Fibroblast of skin of right quadriceps (primary cell): Measurements from ENCODE around the gene SLC2A1.
A peak's percentile ranks its signal among the peaks of the same experiment; 100 is the strongest.

Source experiments
- DNase-seq: peaks from one replicate; pipeline ENCODE4 v3.0.0-alpha.2; 2013

The SLC2A1 gene

DNA sequence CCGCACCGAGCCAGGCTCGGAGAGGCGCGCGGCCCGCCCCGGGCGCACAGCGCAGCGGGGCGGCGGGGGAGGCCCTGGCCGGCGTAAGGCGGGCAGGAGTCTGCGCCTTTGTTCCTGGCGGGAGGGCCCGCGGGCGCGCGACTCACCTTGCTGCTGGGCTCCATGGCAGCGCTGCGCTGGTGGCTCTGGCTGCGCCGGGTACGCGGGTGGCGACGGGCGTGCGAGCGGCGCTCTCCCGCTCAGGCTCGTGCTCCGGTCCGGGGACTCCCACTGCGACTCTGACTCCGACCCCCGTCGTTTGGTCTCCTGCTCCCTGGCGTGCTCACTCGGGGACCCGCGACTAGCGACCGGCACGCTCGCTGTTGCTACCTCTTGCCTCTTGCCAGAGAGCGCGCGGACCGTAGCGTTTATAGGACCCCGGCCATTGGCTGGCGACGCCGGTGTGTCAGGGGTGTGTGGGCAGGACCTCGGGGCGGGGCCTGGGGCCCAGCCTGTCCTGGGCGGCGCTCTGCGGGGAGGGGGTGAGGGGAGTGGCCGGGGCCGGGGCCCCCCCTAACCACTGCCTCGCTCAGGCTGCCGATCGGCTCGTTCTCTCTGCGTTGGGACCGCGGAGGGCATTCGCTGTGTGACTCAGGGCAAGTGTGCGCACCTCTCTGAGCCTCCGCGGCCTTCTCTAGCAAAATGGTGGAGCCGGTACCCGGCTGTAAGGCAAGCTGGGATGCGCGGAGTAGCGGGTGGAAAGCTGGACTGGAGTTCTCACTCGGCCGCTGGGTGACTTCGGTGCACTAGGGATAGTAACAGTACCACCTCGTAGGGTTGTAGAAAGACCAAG lies at the start of gene SLC2A1:
TSS of gene SLC2A1 (minus strand) at position 381 of the 832 bp plus-strand sequence. CDS start at position 164, 217 bp downstream.
- peak; percentile 94 for DNase-seq

DNA sequence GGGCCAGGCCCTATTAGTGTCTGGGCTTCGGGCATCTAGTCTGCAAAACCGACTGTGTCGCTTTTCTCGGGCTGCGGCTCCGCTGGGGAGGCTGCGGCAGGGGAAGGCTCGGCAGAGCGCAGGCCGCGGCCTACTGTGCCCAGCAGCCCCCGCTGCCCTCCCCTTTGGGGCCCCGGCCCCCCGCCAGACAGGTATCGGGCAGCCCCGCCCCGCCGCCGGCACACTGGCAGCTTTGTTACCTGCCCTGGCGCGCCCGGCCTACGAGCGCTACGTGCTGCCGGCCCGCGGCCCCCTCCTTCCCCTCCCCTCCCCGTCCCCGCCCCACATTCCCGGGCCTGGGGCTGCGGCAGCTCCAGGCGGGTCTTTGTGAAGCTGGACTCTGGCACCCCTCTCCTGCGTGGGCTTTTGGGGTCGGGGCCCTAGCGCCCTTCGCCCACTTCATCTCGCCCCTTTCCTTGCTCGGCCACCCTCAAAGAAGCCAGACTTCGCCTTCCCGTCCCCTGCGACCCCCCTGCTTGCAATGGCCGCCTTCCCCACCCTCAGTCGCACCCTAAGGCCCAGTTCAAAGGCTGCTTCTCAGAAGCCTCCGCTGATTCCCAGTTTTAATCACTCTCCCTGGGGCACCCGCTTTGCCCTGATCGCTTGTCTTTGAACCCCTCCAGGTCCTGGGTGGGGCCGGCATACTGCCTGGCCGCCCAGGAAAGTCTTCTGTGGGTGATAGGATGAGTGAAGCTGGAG lies 48.9 kb upstream of the SLC2A1 start:
- DNase-seq, result no peak

DNA sequence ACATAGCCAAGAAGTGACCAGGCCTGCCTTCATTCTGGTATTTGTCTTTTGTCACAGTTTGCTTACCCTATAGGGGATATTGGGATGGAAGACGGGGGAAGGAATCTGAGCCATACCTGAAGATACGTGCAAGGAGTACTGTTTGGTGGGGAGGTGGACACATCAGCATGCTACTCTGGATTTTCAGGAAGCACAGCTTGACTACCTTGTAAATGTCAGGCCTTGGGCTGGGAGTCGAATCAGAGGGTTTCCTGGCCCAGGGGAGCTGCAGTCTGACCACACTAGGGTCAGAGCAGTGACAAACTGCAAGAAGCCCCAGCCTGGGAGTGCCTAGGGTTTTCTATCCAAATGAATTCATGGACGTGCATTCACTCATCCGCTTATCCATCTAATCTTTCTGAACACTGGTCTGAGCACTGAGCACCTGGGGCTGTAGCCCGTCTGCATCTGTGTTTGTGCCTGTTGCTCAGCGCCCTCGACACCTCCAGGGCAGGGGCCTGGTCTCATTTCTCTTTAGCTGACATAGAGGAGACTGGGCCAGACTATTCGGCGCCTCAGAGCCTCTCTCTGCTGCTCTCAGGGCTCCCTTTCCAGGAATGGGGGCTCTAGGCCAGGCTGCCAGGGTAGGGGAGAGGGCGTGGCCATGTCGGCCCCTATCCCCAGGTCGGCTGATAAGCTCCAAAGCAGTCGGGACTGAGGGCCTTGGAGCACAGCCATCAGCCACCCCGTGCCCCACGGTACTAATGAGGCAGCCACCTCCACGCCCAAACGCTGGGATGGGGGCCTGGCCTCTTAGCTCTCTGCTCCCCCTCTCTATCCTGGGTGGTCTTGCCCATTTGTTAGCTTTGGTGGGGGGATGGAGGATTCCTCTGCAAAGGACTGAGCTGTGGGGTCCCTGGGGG lies 47.0 kb upstream of the SLC2A1 start:
- no peak for DNase-seq

DNA sequence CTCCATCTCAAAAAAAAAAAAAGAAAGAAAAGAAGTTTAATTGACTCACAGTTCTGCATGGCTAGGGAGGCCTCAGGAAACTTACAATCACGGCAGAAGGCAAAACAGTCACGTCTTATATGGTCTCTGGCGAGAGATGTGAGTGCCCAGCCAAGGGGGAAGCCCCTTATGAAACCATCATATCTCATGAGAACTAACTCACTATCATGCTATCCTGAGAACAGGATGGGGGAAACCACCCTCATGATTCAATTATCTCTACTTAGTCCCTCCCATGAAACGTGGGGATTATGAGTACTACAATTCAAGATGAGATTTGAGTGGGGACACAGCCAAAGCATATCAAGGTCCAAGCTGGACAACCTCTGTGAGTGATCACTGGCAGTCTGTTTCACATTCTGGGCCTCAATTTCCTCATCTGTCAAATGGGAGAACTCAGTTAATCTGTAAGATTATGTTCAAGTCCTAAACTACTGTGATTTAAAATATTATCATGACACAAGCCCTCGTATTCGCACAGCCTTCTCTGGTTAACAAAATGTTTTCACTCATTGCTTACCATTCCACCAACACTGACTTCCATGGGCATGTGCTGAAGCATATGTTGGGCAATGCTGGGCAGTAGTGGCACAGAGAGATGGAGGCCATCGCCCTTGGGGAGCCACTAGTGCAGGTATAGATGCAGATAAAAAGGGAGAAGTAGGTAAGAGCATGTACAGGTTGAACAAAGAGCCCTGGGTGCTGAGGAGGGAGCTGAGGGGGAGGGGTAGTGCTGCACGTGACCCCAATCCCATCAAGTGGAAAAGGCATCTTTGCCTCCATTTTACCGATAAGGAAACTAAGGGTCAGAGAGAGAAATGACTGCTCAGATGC lies 46.2 kb upstream of the SLC2A1 start:
- DNase-seq, result no peak

DNA sequence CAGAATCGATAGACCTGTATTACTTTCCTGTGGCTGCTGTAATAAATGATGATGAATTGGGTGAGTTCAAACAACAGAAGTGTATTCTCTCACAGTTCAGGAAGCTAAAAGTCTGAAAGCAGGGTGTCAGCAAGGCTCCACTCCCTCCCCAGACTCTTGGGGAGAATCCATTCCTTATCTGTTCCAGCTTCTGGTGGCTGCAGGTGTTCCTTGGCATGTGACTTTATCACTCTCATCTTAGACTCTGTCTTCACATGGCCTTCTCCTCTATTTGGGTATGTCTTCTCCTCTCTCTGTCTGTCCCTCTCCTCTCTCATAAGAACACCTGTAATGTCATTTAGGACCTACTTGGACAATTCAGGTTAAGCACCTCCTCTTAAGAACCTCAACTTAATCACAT lies 44.1 kb upstream of the SLC2A1 start:
- DNase-seq, result no peak

DNA sequence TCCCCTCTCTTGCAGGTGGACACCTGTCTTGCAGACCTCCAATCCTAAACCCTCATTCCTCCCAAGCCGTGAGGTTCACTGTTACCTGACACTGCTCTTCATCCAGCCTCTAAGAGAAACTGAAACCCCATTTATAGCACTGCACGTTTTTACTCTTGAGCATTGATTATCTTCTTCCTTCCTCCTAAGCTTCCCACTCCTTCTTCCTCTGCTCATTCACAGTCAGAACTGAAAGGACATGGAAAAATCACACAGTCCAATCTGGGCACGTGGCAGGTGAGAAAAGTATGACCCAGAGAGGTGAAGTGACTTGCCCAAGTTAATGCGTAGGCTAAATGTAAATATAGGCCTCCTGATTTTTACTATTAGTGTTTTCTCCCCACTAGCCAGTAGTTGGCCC lies 43.4 kb upstream of the SLC2A1 start:
- DNase-seq, result no peak

DNA sequence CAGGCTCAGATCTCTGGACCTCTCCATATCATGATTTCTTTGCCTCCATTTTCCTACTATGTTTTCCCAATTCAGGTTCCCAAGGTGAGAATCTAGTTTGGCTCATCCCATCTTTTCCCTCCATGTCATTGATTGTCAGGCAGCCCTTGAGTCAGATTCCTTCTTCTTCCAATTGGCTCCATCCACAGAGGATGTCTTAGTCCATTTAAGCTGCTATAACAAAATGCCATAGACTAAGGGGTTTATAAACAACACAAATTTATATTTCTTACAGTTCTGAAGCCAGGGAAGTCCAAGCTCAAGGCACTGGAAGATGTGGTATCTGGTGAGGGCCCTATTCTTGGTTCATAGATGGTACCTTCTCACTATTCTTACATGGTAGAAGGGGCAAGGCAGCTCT lies 42.8 kb upstream of the SLC2A1 start:
- DNase-seq, result no peak

DNA sequence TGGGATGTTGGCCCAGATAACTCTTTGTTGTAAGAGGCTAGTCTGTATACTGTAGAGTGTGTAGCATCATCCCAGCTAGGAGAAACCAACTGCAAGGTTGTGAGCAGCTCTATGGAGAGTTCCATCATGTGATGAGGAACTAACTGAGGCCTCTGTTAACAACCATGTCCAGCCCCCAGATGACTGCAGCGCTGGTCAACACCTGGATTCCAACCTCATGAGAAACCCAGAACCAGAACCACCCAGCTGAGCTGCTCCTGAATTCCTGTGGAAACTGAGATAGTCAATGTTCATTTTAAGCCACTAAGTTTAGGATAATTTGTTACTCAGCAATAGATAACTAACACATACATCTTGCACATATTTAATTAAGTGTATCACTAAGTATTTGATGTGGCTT lies 41.6 kb upstream of the SLC2A1 start:
- DNase-seq, result no peak

DNA sequence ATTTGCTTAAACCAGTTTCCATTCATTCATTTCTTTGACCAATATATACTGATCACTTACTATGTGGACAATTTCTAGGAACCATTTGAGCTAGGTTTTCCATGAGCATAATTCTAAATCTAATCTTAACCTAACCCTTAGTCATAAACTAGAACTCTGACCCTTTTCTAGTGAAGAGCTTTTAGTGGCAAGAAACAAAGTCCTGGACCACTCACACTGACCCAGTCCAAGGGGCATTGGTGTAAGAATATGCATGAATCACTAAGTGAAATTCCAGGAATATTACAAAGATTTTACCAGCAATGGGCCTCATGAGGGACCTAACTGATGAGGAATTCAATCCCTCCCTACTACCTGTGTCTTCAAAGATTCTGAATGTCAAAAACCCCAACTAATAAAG lies 40.6 kb upstream of the SLC2A1 start:
- DNase-seq, result peak; percentile 18

DNA sequence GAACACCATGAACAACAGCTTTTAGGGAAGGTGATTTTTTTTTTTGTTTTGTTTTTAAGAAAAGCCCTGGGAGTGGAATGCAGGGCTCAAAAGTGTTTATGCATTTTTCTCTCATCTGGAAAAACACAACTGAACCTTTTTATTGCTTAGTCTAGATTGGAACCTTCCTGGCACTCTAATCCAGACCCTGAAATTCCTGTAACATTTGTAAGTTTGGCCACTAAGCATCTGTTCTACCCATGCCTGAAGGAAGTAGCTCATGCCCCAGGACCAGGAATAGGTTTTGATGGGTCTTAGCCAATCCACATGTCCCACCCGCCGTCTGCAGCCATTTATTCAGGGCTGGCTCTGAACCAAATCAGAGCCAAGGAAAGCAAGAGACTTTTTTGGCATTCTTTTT lies 39.7 kb upstream of the SLC2A1 start:
- DNase-seq, result no peak

DNA sequence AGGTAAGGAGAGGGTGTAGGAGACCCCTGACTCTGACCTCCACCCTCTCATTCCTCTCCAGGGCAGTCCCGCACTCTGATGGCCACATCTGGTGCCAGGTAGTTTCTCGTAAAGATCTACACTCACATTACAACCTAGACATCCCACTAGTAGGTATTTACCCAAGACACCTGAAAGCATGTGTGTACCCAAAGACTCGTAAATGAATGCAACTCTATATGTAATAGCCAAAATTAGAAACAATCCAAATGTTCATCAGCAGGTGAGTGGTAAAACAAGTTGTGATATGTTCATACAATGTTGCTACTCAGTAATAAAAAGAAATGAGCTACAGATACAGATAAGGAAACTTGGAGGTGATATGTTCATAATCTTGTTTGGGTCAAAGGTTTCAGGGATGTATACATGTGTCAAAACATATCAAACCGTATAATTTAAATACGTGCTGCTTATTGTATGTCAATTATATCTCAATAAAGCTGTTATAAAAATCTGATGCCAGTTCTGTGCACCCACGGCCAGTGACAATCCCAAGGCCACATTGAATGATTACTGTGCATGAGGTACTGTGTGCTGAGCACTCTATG lies 37.8 kb upstream of the SLC2A1 start:
- DNase-seq, result no peak

DNA sequence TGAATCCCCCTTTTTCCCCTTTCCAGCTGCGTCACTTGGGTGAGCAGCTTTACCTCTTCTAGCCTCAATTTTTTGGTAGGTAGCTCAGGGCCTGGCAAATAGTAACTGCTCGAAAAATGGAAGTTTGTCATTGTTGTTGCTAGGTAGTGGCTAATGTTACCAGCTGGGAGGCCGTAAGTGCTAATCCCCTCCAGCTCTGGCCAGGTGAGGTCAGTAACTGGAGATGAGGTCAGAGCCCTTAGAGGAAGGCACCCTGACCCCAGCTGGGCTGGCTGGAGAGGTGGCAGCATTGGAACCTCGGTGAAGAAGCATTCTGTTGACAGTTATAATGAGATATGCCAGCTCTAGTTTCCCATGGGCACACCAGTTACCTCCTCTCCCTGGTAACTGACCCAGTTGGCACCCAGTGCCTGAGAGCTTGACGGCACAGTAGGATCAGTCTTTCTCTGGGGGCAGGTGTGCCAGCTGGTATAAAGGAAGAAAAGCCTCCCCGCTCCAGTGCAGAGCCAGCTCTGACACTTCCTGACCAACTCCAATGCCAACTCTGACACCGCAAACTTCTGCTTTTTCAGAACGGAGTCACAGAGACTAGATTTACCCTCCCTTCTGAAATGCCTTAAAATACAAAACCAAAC lies 35.0 kb upstream of the SLC2A1 start:
- no peak for DNase-seq

DNA sequence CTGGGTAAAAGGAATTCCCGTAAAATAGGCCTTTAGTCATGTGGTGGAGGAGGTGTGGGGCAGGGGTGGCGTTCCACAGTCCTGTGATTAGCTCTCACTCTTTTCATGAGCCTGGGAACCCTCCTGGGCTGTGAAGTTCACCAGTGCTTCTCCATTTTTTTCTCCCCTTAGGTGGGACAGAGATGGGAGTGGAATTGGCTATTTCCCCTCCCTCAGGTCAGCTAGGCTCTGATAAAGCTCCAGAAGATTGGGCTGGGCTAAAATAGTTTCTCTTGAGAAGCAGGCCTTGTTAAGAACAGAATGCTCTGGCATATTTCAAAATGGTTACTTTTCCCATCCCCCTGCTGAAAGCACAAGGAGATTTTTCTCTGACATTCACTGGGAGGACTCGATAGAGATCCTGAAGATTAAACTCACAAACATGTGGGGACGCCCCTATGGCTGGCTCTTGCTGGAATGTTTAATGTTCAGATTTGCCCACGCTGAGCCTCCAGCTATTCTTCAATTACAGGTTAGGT lies 33.4 kb upstream of the SLC2A1 start:
- DNase-seq, result no peak

DNA sequence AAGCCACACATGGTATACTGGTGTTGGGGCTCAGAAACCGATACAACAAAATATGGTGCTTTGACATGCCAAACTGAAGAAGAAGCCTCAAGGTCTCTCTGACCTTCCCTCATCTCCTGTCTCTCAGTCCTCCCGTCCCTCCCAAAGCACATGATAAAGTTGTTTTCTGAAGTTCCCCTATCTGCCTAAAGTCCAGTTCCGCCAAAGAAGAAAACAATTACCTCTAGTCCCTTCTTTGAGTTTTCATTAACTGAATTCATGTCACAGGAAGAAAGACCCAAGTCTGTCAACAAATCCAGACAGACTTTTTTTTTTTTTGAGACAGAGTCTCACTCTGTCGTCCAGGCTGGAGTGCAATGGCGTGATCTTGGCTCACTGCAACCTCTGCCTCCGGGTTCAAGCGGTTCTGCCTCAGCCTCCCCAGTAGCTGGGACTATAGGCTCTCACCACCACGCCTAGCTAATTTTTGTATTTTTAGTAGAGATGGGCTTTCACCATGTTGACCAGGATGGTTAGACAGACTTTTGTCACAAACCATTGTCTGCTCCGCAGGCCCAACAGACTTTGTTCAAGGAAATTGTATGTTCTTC lies 32.2 kb upstream of the SLC2A1 start:
- no peak for DNase-seq

DNA sequence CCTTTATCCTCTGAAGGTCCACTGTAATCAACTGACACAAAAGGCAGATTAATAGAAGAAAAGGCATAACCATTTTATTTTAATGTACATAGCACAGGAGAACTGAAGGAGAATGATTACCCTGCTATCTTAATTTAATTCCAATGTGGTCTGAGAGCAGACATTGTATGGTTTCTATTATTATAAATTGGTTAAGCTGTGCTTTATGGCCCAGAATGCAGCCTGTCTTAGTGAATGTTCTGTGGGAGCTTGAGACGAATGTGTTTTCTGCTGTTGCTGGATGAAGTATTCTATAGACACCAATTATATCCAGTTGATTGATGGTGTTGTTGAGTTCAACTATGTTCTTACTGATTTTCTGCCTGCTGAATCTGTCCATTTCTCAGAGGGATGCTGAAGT lies 25.0 kb upstream of the SLC2A1 start:
- DNase-seq, result no peak

DNA sequence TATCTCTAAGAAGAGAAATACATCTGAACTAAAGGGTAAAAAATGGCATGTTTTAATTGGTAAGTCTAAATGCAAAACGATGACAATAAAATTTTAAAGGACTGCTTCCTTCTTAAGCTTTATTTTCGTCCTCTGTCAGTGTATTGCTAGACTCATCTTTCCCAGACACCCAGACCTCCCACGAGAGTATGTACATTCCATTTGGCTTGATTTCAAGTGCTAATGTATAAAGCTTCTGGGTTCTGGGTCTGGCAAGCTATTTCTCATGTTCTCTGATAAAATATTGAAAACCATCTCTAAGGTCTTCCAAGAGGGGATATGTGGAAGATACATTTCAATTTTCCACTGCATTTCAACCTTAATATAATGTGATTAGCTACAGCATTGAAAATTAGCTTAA lies 24.6 kb upstream of the SLC2A1 start:
- DNase-seq, result no peak

DNA sequence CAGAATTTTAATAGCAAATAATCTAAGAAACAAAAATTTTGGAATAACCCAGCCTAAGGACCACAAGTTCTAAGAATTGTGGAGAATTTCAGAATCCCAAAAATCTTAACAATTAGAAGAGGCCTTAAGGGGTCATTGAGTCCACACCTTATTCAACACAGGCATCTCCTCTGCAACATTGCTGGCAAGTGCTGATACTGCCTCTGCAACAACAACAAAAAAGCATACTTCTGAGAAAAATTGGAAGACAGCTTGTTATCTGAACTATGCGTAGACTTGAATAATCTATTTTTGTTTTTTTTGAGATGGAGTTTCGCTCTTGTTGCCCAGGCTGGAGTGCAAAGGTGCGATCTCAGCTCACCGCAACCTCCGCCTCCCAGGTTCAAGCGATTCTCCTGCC lies 24.0 kb upstream of the SLC2A1 start:
- DNase-seq, result no peak

DNA sequence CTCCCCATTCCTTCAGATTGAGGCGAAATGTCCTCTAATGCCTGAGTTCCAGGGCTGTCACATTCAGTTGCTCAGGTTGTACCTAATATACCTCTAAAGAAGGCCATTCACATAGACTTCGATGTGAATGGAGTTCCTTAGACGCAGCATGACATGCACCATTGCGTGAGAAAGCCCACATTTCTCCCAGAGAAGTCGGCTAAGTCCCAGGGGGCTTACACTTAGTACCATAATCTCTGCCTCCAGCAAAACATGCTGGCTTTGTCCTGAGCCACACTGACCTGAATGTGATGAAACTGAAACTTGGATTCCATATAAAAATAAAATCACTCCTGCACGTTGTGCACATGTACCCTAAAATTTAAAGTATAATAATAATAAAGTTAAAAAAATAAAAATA lies 23.2 kb upstream of the SLC2A1 start:
- DNase-seq, result no peak

DNA sequence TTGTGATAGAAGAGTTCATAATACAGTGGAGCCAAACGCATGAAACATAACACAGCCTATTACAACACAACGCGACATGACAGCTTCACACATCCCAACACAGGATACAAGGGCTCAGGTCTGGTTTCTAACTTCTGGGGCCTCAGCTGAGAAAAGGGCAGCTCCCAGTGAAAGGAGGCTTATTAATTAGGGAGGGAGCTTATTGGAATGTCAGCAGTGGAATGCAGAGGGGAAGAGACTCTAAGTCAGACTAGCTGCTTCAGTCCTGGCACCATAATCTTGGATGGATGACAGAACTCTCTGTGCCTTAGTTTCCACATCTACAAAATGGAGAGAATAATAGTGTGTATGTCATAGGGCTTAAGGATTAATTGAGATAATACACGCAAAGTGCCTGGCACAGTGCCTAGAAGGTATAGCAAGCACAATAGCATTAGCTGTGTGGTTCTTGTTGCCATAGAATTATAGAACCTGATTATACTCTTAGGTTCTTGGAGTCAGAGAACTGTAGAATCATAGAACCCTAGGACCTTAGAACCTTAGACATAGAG lies 22.7 kb upstream of the SLC2A1 start:
- DNase-seq, result no peak
